Endothelial cell of umbilical vein (primary cell): Measurements from ENCODE around the gene SPATA2L.

Experiments
- EZH2 ChIP-seq: IDR thresholded peaks from 2 replicates; pipeline ENCODE4 v1.6.1; 2012; ENCODE audit warnings: borderline replicate concordance, low read depth, mild to moderate bottlenecking, moderate library complexity, low read length, inconsistent platforms; ENCODE audit not compliant: severe bottlenecking
- GATA2 ChIP-seq: IDR thresholded peaks from 2 replicates; pipeline ENCODE4 v1.7.0; 2011; ENCODE audit warnings: low read depth, mild to moderate bottlenecking, moderate library complexity, mixed read lengths, low read length; ENCODE audit not compliant: insufficient read length, insufficient read depth
- JUN ChIP-seq: IDR thresholded peaks from 2 replicates; pipeline ENCODE4 v1.6.1; 2011; ENCODE audit warnings: borderline replicate concordance, low read depth; ENCODE audit not compliant: insufficient read length, insufficient read depth
- MYC ChIP-seq: IDR thresholded peaks from one replicate; pipeline ENCODE4 v1.6.1; 2011; ENCODE audit warnings: mild to moderate bottlenecking, low read depth, low read length
- POLR2A ChIP-seq: IDR thresholded peaks from 2 replicates; pipeline ENCODE4 v1.6.1; 2012; ENCODE audit warnings: low read depth, mild to moderate bottlenecking, control low read depth, low read length
- POLR2AphosphoS5 ChIP-seq: IDR thresholded peaks from 2 replicates; pipeline ENCODE4 v1.6.1; 2012; ENCODE audit warnings: low read depth, mild to moderate bottlenecking, control low read depth, low read length, moderate library complexity; ENCODE audit not compliant: insufficient read depth
- TF ChIP-seq, protein P1 (sequence below), 2 donors: IDR thresholded peaks; 1 replicate in 1 of 2; 2 replicates in 1 of 2; pipeline ENCODE4 v1.5.1; 2011; ENCODE audit warnings: low read length in 2 of 2, mild to moderate bottlenecking in 2 of 2, moderate library complexity in 2 of 2, control low read depth in 1 of 2, inconsistent platforms in 1 of 2, low read depth in 1 of 2; ENCODE audit not compliant: insufficient read depth in 1 of 2; ENCODE audit errors: extremely low read depth in 1 of 2

DNA sequence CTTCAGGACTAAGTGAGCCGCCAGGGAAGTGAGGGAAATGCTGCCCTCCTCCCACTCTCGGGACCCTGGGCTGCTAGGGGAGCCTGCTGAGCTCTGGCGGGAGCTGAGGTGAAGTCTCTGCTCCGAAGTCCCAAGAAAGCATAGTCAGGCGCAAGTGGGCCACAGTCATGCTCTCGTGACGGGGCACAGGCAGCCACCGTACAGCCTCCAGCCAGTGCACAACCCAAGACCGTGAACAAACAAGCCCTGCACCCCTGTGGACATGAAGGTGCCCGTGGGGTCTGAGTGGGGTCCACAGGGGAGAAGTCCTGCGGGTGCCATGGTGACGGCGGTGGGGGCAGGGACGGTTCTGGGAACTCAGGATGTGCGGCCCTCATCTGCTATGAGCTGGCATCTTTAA lies 44.5 kb upstream of the SPATA2L start:
- TF ChIP-seq, protein P1, sequence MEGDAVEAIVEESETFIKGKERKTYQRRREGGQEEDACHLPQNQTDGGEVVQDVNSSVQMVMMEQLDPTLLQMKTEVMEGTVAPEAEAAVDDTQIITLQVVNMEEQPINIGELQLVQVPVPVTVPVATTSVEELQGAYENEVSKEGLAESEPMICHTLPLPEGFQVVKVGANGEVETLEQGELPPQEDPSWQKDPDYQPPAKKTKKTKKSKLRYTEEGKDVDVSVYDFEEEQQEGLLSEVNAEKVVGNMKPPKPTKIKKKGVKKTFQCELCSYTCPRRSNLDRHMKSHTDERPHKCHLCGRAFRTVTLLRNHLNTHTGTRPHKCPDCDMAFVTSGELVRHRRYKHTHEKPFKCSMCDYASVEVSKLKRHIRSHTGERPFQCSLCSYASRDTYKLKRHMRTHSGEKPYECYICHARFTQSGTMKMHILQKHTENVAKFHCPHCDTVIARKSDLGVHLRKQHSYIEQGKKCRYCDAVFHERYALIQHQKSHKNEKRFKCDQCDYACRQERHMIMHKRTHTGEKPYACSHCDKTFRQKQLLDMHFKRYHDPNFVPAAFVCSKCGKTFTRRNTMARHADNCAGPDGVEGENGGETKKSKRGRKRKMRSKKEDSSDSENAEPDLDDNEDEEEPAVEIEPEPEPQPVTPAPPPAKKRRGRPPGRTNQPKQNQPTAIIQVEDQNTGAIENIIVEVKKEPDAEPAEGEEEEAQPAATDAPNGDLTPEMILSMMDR (IDR thresholded peaks at IDR 0.05; ENCODE audit: extremely low read depth in 1 of 2, insufficient read depth in 1 of 2, low read depth in 1 of 2, low read length in 2 of 2) = no peak
- no peak for TF ChIP-seq JUN
- no peak for TF ChIP-seq POLR2A
- no peak for TF ChIP-seq POLR2AphosphoS5
- TF ChIP-seq EZH2 = no peak
- TF ChIP-seq MYC = no peak
- no peak for TF ChIP-seq GATA2
